Fibroblast of lung (primary cell): ENCODE data around the gene LRP2BP.

Experiments
- EZH2 ChIP-seq: IDR thresholded peaks from 2 replicates; pipeline ENCODE4 v1.5.1; 2012; ENCODE audit warnings: low read length, control low read depth, mild to moderate bottlenecking; ENCODE audit errors: missing control alignments
- TF ChIP-seq, protein P1 (sequence below), 2 donors: IDR thresholded peaks in 1 of 2; conservative IDR thresholded peaks in 1 of 2; 1 replicate in 1 of 2; 2 replicates in 1 of 2; pipeline ENCODE4 v1.5.1; 2011 to 2012; ENCODE audit warnings: low read length in 2 of 2, control low read depth in 1 of 2, inconsistent platforms in 1 of 2, low read depth in 1 of 2, mild to moderate bottlenecking in 1 of 2

DNA sequence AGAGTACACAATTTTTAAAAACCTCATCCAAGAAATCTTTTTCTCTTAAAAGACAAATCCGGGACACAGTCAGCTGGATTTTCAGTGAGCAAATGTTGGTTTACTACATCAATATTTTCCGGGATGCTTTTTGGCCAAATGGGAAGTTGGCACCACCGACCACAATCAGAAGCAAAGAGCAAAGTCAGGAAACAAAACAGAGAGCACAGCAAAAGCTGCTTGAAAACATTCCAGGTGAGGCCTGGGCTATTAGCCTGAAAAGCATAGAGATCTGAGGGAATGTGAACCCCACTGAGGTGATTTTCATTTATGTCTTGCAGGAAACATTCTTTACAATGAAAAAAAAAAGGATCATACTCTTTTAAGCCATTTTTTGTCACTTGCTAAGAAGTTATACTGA is 33.9 kb downstream of the LRP2BP start:
- TF ChIP-seq, protein P1, sequence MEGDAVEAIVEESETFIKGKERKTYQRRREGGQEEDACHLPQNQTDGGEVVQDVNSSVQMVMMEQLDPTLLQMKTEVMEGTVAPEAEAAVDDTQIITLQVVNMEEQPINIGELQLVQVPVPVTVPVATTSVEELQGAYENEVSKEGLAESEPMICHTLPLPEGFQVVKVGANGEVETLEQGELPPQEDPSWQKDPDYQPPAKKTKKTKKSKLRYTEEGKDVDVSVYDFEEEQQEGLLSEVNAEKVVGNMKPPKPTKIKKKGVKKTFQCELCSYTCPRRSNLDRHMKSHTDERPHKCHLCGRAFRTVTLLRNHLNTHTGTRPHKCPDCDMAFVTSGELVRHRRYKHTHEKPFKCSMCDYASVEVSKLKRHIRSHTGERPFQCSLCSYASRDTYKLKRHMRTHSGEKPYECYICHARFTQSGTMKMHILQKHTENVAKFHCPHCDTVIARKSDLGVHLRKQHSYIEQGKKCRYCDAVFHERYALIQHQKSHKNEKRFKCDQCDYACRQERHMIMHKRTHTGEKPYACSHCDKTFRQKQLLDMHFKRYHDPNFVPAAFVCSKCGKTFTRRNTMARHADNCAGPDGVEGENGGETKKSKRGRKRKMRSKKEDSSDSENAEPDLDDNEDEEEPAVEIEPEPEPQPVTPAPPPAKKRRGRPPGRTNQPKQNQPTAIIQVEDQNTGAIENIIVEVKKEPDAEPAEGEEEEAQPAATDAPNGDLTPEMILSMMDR (conservative IDR thresholded peaks at IDR 0.05 in 1 of 2, IDR thresholded peaks at IDR 0.05 in 1 of 2; ENCODE audit: low read depth in 1 of 2, low read length in 2 of 2) = no peak
- no peak for TF ChIP-seq EZH2
